Gastrocnemius medialis (tissue), 4 donors: ENCODE measurements around the gene ATP10B.

Source experiments
- POLR2A ChIP-seq, 2 donors: fragments of 450-650 bp; IDR thresholded peaks; one replicate each; pipeline ENCODE4 v1.6.1; 2017; ENCODE audit warnings: antibody characterized with exemption in 2 of 2, mild to moderate bottlenecking in 2 of 2, moderate library complexity in 2 of 2
- TF ChIP-seq, protein P1 (sequence below), 5 experiments: fragments of 450-650 bp in 3 of 5; fragments of 200-600 bp in 2 of 5; sonication (generic) in 2 of 5; IDR thresholded peaks in 4 of 5; conservative IDR thresholded peaks in 1 of 5; 1 replicate in 4 of 5; 2 replicates in 1 of 5; pipeline ENCODE4 v1.5.1; 2016 to 2019; ENCODE audit warnings: antibody characterized with exemption in 5 of 5, mild to moderate bottlenecking in 3 of 5, moderate library complexity in 3 of 5

DNA sequence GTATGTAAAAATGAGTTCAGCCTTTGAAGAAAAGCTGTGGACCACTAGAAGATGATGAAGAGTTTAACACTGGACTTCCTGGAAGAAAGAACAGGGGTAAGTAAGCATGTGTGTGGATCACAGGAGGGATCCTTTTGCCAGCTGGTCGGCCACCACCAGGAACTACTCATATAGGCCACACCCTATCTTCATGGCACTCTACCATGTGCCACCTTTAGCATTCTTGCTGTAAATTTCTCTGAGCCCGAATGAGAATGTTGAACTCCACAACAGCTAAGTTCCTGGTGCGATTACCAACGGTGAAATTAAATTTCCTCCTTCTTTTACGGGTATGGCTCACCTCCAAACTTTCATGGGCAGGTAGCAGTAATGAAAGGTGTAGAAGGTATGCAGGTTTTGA, 102.3 kb downstream of the ATP10B start:
- TF ChIP-seq, protein P1, sequence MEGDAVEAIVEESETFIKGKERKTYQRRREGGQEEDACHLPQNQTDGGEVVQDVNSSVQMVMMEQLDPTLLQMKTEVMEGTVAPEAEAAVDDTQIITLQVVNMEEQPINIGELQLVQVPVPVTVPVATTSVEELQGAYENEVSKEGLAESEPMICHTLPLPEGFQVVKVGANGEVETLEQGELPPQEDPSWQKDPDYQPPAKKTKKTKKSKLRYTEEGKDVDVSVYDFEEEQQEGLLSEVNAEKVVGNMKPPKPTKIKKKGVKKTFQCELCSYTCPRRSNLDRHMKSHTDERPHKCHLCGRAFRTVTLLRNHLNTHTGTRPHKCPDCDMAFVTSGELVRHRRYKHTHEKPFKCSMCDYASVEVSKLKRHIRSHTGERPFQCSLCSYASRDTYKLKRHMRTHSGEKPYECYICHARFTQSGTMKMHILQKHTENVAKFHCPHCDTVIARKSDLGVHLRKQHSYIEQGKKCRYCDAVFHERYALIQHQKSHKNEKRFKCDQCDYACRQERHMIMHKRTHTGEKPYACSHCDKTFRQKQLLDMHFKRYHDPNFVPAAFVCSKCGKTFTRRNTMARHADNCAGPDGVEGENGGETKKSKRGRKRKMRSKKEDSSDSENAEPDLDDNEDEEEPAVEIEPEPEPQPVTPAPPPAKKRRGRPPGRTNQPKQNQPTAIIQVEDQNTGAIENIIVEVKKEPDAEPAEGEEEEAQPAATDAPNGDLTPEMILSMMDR (IDR thresholded peaks at IDR 0.05 in 4 of 5, conservative IDR thresholded peaks at IDR 0.05 in 1 of 5): no peak
- TF ChIP-seq POLR2A (IDR thresholded peaks at IDR 0.05): no peak
